Ectodermal cell (in vitro differentiated cells): ENCODE data around the gene BANK1.

Experiments used
- H3K27ac ChIP-seq: 2 replicates; pipeline ENCODE4 v1.7.0; 2013; ENCODE audit warnings: mild to moderate bottlenecking, low read depth, low read length; ENCODE audit not compliant: insufficient read depth, poor library complexity, severe bottlenecking
- H3K27me3 ChIP-seq: 2 replicates; pipeline ENCODE4 v1.7.0; 2013; ENCODE audit warnings: mild to moderate bottlenecking, low read length; ENCODE audit not compliant: insufficient read depth, control insufficient read depth, poor library complexity, severe bottlenecking
- H3K36me3 ChIP-seq: one replicate; pipeline ENCODE4 v1.7.0; 2013; ENCODE audit warnings: low read length; ENCODE audit not compliant: control insufficient read depth, insufficient read depth
- H3K4me1 ChIP-seq: one replicate; pipeline ENCODE4 v1.7.0; 2013; ENCODE audit warnings: low read length; ENCODE audit not compliant: control insufficient read depth, insufficient read depth
- H3K4me3 ChIP-seq: 2 replicates; pipeline ENCODE4 v1.7.0; 2013; ENCODE audit warnings: low read depth, low read length, control low read depth; ENCODE audit not compliant: insufficient read depth
- H3K9me3 ChIP-seq: 2 replicates; pipeline ENCODE4 v1.7.0; 2013; ENCODE audit warnings: mild to moderate bottlenecking, low read length, moderate library complexity; ENCODE audit not compliant: control insufficient read depth
- WGBS, 2 experiments: methylation state at CpG; one replicate each; pipeline ENCODE4 v1.1.7; 2013; ENCODE audit warnings: missing lambda C conversion rate in 2 of 2; 5-methylcytosine and 5-hydroxymethylcytosine counted together

The BANK1 gene

GRCh38 chr4:101850698-101851097 is 60.2 kb downstream of the BANK1 start:
- WGBS, 2 experiments, result 64 to 86% methylated on average over 1 to 2 of the region's 2 CpGs

DNA sequence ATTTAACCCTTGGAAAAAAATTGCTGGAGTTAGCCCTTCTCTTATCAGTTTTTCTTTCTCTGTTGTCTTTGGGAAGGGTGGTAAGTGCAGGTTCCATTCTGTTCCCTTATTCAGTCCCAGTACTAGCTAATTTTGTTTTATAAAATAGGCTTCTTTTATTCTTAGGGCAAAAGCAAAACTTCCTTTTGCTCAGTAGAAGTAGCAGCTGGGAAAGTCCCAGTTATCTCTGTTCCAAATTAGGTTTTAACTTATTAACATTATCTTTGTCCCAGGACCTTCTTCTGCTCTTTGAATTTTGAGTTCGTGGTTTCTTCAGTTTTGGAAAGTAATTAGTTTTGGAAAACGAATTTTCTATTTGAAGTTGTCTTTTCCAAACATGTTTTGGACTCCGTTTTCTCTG is 61.1 kb downstream of the BANK1 start:
- no peaks in the 10 kb centered on the region for H3K4me1 ChIP-seq
- no peaks in the 10 kb centered on the region for H3K9me3 ChIP-seq
- no peaks in the 10 kb centered on the region for H3K27me3 ChIP-seq
- 78 to 91% methylated on average over 3 of the region's 3 CpGs for WGBS, 2 experiments
- no peak overlapping the region for H3K27ac ChIP-seq
- H3K36me3 ChIP-seq, result no peaks in the 10 kb centered on the region
- H3K4me3 ChIP-seq, result no peak overlapping the region

More at GRCh38 chr4:101850698-101851097, 60.2 kb downstream of the BANK1 start:
- H3K27ac ChIP-seq, result no peak overlapping the region
- H3K36me3 ChIP-seq, result no peaks in the 10 kb centered on the region
- H3K4me3 ChIP-seq, result no peak overlapping the region
- no peaks in the 10 kb centered on the region for H3K9me3 ChIP-seq
- no peaks in the 10 kb centered on the region for H3K27me3 ChIP-seq
- no peaks in the 10 kb centered on the region for H3K4me1 ChIP-seq

GRCh38 chr4:101853028-101853427 is 62.5 kb downstream of the BANK1 start:
- no peaks in the 10 kb centered on the region for H3K9me3 ChIP-seq
- no peaks in the 10 kb centered on the region for H3K27me3 ChIP-seq
- no peak overlapping the region for H3K27ac ChIP-seq
- 56 to 76% methylated on average over 1 of the region's 1 CpG for WGBS, 2 experiments
- no peaks in the 10 kb centered on the region for H3K36me3 ChIP-seq
- no peak overlapping the region for H3K4me3 ChIP-seq
- no peaks in the 10 kb centered on the region for H3K4me1 ChIP-seq

GRCh38 chr4:101853691-101854090 is 63.2 kb downstream of the BANK1 start:
- H3K4me3 ChIP-seq, result no peak overlapping the region
- 88 to 92% methylated on average over 7 of the region's 7 CpGs for WGBS, 2 experiments

DNA sequence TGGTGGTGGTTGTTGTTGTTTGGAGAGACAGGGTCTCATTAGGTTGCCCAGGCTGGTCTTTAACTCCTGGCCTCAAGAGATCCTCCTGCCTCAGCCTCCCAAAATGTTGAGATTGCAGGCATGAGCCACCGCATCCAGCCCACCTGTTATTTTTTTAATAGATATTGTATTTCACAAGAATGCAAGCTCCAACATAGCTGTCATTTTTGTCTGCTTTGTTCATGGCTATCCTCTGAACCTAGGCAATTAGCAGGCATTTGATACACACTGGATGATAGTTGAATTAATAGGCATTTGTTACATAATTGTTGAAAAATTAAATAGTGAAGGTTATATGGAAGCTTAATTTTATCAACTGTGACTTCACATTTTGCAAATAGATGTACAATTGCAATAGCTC is 64.7 kb downstream of the BANK1 start:
- Histone ChIP-seq H3K9me3 (no peaks in the 10 kb centered on the region), H3K27me3 (no peaks in the 10 kb centered on the region), H3K27ac (no peak overlapping the region), H3K4me3 (no peak overlapping the region), H3K4me1 (no peaks in the 10 kb centered on the region), H3K36me3 (no peaks in the 10 kb centered on the region)
- WGBS, 2 experiments, result 80 to 100% methylated on average over 1 of the region's 1 CpG

More at GRCh38 chr4:101853691-101854090, 63.2 kb downstream of the BANK1 start:
- Histone ChIP-seq H3K27ac (no peak overlapping the region), H3K36me3 (no peaks in the 10 kb centered on the region), H3K9me3 (no peaks in the 10 kb centered on the region), H3K27me3 (no peaks in the 10 kb centered on the region), H3K4me1 (no peaks in the 10 kb centered on the region)

GRCh38 chr4:101856149-101856548 is 65.6 kb downstream of the BANK1 start:
- Histone ChIP-seq H3K27ac (no peak overlapping the region), H3K9me3 (no peaks in the 10 kb centered on the region), H3K36me3 (no peaks in the 10 kb centered on the region), H3K4me1 (no peaks in the 10 kb centered on the region), H3K27me3 (no peaks in the 10 kb centered on the region), H3K4me3 (no peak overlapping the region)
- WGBS, 2 experiments, result 91 to 93% methylated on average over 2 of the region's 2 CpGs

DNA sequence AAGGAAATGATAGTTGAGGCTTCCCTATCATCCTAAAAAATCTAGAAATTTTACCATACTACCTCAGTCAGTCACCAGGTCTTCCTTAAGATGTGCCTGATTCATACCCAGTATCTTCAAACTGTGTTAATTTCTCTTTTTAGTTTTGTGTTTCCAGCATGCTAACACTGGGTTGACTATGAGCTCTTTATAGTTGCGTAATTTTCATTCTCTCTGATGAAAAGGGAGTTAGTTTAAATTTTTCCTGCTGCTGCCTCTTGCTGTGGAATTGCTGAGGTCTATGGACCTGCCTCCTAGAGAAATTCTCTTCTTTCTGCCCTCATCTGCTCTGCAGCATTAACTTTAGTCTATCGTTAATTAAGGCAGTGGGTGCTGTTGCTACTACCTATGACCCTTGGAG is 66.6 kb downstream of the BANK1 start:
- Histone ChIP-seq H3K27me3 (no peaks in the 10 kb centered on the region), H3K4me1 (no peaks in the 10 kb centered on the region), H3K27ac (no peak overlapping the region), H3K4me3 (no peak overlapping the region), H3K9me3 (no peaks in the 10 kb centered on the region), H3K36me3 (no peaks in the 10 kb centered on the region)
- WGBS, 2 experiments, result 91 to 97% methylated on average over 2 of the region's 2 CpGs

DNA sequence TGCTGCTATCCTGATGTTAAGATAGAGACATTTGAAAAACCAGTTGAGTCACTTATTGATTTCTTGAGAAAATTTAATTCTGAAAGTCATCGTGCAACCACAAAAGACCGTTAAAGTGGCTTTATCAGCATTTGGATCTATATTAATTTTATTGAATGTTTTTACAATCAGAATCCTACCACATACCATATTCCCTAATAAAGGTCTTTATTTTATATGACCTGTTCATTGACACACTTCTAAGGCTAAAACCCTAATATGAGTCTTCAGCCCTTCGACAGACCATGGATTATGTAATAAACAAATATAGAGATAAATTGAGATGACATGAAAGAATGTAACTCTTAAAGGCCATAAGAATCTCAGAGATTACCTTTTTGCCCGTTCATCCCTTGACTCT is 68.1 kb downstream of the BANK1 start:
- no peaks in the 10 kb centered on the region for H3K36me3 ChIP-seq
- no peak overlapping the region for H3K4me3 ChIP-seq
- H3K9me3 ChIP-seq, result no peaks in the 10 kb centered on the region
- no peak overlapping the region for H3K27ac ChIP-seq
- WGBS, 2 experiments, result 81 to 96% methylated on average over 3 of the region's 4 CpGs
- H3K27me3 ChIP-seq, result no peaks in the 10 kb centered on the region
- H3K4me1 ChIP-seq, result no peaks in the 10 kb centered on the region

DNA sequence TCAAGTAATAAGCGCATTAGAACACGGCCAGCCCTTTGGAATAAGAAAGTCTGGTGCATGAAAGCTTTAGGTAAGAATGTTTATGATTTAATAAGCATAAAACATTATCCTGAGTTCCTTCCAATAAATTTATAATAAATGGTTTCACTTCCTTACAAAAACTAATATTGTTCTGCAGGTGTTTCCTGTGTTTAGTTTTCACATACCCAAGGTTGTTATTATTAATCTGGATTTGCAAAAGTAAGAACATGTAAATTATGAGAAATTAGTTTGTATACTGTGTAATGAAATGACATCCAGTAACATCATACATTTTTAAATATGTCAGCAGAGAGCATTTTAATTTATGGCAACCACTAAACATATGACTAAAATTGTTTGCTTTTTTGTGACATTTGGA is 72.1 kb downstream of the BANK1 start:
- H3K9me3 ChIP-seq, result no peaks in the 10 kb centered on the region
- no peak overlapping the region for H3K4me3 ChIP-seq
- no peaks in the 10 kb centered on the region for H3K36me3 ChIP-seq
- H3K27ac ChIP-seq, result no peak overlapping the region
- 88 to 93% methylated on average over 2 of the region's 2 CpGs for WGBS, 2 experiments
- H3K4me1 ChIP-seq, result no peaks in the 10 kb centered on the region
- no peaks in the 10 kb centered on the region for H3K27me3 ChIP-seq

- H3K4me3 ChIP-seq, result no peak overlapping the region
- no peaks in the 10 kb centered on the region for H3K27me3 ChIP-seq
- no peaks in the 10 kb centered on the region for H3K36me3 ChIP-seq
- no peaks in the 10 kb centered on the region for H3K4me1 ChIP-seq
- WGBS, 2 experiments, result 90 to 92% methylated on average over 2 of the region's 2 CpGs
- H3K27ac ChIP-seq, result no peak overlapping the region
- no peaks in the 10 kb centered on the region for H3K9me3 ChIP-seq
Observed at GRCh38 chr4:101864660-101865059, 74.1 kb downstream of the BANK1 start.

- WGBS, 2 experiments, result 53 to 69% methylated on average over 3 of the region's 3 CpGs
- no peak overlapping the region for H3K27ac ChIP-seq
- H3K27me3 ChIP-seq, result no peaks in the 10 kb centered on the region
- no peaks in the 10 kb centered on the region for H3K4me1 ChIP-seq
- no peaks in the 10 kb centered on the region for H3K36me3 ChIP-seq
- no peak overlapping the region for H3K4me3 ChIP-seq
- H3K9me3 ChIP-seq, result no peaks in the 10 kb centered on the region
Observed at GRCh38 chr4:101865501-101866062, 75.1 kb downstream of the BANK1 start.
